ENCODE data around the gene LYAR.

- no peak for TF ChIP-seq CTCF (conservative IDR thresholded peaks at IDR 0.05; ENCODE audit: low read depth, low read length)
- TF ChIP-seq EZH2 (IDR thresholded peaks at IDR 0.05; ENCODE audit: borderline replicate concordance, low read depth, low read length, poor library complexity, severe bottlenecking), result no peak
These were observed 20.1 kb downstream of the LYAR start for GRCh38 chr4:4269856-4270255.

Measured in A673 (cell line).